Kidney capillary endothelial cell (primary cell): Measurements from ENCODE around the gene RNF166.

Source experiments
- DNase-seq: peaks from one replicate; pipeline ENCODE4 v3.0.0-alpha.2; 2018; ENCODE audit warnings: low spot score

The RNF166 gene

GRCh38 chr16:88706965-88707826, 988 bp upstream of the RNF166 start:
- DNase-seq = no peak

- no peak for DNase-seq
Measured at GRCh38 chr16:88705801-88706228, 393 bp downstream of the RNF166 start.

- no peak for DNase-seq
Measured at GRCh38 chr16:88705076-88705684, 1.0 kb downstream of the RNF166 start.

GRCh38 chr16:88703486-88704309, 2.5 kb downstream of the RNF166 start:
- peak; percentile 67 for DNase-seq

- DNase-seq = no peak
Measured at GRCh38 chr16:88702371-88703210, 3.6 kb downstream of the RNF166 start.

- no peak for DNase-seq
Measured at GRCh38 chr16:88701581-88702370, 4.4 kb downstream of the RNF166 start.

GRCh38 chr16:88700636-88701482, 5.3 kb downstream of the RNF166 start:
- peak; percentile 94 for DNase-seq

GRCh38 chr16:88700322-88700635, 5.9 kb downstream of the RNF166 start:
- DNase-seq = no peak

GRCh38 chr16:88699180-88699579, 7.0 kb downstream of the RNF166 start:
- no peak for DNase-seq

GRCh38 chr16:88698646-88699045, 7.6 kb downstream of the RNF166 start:
- no peak for DNase-seq

GRCh38 chr16:88697831-88698615, 8.2 kb downstream of the RNF166 start:
- no peak for DNase-seq

GRCh38 chr16:88697116-88697830, 8.9 kb downstream of the RNF166 start:
- no peak for DNase-seq

- DNase-seq = no peak
Measured at GRCh38 chr16:88696441-88696840, 9.8 kb downstream of the RNF166 start.

- no peak for DNase-seq
Measured at GRCh38 chr16:88695753-88696152, 10.5 kb downstream of the RNF166 start.

GRCh38 chr16:88695218-88695617, 11.0 kb downstream of the RNF166 start:
- DNase-seq = no peak

GRCh38 chr16:88694221-88695087, 11.8 kb downstream of the RNF166 start:
- DNase-seq = no peak

GRCh38 chr16:88693420-88694177, 12.6 kb downstream of the RNF166 start:
- DNase-seq = no peak
